Measurements from ENCODE around the gene BTBD2.
A peak's percentile ranks its signal among the peaks of the same experiment; 100 is the strongest.

BTBD2 gene

DNA sequence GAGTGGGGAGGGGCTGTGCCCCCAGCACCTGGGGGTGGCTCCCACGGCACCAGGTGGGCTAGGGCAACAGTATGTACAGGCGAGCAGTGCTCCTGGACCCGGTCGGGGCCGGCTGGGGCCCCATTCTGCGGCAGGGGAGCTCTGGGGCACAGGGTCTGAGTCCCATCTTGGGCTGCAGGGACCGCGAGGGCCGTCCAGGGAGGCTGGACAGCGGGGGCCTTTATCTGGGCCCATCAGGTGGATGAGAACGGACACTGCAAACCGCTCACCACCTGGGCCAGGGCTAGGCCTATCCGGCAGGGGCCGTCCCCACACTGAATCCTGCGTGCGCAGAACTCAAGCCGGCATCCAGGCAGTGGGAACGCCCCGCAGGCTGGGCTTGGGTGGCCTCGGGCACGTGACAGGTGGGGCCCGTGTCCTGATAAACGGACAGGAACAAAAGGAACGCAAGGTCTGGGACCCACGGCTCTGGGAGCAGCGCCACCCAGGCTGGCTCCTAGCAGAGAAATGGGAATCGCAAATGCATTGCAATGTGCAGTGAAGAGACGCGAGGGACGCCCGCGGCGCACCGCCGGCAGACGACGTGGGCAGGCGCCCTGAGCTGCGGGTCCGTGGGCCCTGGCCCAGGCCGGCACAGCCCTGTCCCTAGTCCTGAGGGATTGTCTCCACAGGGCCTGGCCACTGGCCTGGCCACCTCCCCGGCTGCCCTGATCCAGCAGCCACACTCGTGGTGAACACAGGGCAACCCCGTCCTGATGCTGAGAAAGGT is 29.7 kb downstream of the BTBD2 start:
- DNase-seq (ENCODE audit: low spot score): no peak

- DNase-seq (ENCODE audit: low spot score): no peak
Measured at GRCh38 chr19:1984357-1984756, 31.2 kb downstream of the BTBD2 start.

GRCh38 chr19:1981253-1981652 is 34.3 kb downstream of the BTBD2 start:
- no peak for DNase-seq (ENCODE audit: low spot score)

DNA sequence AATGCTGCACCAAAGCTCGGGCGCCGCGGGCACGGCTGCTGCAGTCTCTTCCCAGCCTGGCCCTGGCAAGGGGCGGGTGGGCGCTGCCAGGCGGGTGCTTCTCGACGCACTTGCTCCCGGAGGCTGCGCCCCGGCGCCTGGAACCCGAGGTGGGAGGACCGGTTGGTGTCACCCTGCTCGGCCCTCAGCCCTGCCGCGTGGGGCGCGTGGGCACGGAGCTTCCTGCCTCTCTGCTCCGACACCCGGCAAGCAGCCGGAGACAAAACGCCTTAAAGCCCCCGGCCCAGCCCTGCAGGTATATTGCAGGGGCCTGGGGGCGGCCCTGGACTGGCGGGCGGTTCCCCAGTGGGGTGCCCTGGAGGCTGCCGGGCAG is 34.7 kb downstream of the BTBD2 start:
- DNase-seq (ENCODE audit: low spot score): no peak

DNA sequence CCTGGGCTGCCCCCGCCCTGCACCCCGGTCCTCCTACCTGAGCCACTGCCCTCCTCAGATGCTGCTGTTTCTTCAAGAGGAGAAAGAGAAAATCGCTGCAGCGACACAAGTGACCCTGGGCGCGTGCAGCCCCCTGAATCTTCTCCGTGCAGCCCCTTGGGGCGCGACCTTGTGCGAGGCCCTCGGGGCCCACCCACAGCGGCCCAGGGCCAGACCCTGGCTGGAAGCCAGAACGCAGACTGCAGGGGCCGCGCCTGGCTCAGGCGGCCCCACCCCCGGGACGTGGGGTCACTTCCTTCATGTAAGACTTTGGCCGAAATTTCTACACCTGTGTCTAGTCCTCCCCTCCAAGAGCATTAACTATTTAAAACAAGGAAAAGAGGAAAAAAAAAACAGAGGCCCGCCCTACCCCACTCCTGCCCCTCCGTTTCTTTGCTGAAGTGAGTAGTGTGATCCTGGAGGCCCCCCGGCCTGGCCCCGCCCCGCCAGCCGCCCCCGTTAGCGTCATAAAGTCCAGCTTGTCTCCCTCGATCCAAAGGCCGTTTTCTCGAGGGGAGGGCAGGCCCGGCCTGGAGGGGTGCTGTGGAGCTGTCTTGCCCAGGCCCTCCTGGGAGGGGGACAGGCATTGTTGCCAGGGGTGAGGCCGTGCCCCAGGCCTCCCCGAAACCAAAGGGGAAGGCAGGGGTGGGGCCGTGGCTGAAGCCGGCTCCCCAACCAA is 35.3 kb downstream of the BTBD2 start:
- DNase-seq (ENCODE audit: low spot score): no peak

DNA sequence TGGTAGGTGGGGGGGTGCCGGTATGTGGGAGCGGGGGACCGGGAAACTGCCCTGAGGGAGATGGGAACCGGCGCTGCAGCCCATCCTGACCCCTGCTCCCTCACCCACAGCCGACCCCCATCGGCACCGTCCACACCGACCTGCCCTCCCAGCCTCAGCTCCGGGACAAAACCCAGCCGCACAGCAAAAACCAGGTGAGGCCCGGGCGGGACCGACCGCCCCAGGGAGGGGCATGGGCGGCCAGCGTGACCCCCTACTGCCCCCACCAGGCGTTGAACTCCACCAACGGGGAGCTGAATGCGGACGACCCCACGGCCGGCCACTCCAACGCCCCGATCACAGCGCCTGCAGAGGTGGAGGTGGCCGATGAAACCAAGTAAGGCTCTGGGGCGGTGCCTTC is 35.9 kb downstream of the BTBD2 start:
- no peak for DNase-seq (ENCODE audit: low spot score)

- no peak for DNase-seq (ENCODE audit: low spot score)
Measured at GRCh38 chr19:1979017-1979416, 36.5 kb downstream of the BTBD2 start.

- no peak for DNase-seq (ENCODE audit: low spot score)
Measured at GRCh38 chr19:1978346-1978894, 37.1 kb downstream of the BTBD2 start.

DNA sequence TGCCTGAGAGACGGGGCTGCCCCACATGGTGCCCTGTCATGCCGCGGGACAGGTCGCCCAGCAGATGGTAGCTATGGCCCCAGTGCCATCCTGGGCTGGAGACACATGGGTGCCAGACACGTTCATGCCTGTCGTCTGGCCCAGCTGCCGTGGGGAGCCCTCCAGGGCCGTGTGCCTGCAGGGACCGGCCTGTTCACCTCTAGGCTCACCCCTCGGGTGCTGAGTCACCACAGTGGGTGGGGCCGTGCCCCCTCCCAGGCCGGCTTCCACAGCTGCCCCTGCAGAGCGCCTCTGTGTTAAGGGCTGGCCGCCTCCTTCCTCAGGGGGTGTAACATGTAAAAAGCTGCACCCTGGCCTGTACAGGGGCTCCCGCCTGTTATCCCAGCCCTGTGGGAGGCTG is 38.4 kb downstream of the BTBD2 start:
- DNase-seq (ENCODE audit: low spot score): no peak

GRCh38 chr19:1975162-1975480 is 40.4 kb downstream of the BTBD2 start:
- no peak for DNase-seq (ENCODE audit: low spot score)

GRCh38 chr19:1974381-1975161 is 40.9 kb downstream of the BTBD2 start:
- no peak for DNase-seq (ENCODE audit: low spot score)

GRCh38 chr19:1970806-1971502 is 44.6 kb downstream of the BTBD2 start:
- DNase-seq (ENCODE audit: low spot score): no peak

- DNase-seq (ENCODE audit: low spot score): no peak
Measured at GRCh38 chr19:1970003-1970805, 45.3 kb downstream of the BTBD2 start.

DNA sequence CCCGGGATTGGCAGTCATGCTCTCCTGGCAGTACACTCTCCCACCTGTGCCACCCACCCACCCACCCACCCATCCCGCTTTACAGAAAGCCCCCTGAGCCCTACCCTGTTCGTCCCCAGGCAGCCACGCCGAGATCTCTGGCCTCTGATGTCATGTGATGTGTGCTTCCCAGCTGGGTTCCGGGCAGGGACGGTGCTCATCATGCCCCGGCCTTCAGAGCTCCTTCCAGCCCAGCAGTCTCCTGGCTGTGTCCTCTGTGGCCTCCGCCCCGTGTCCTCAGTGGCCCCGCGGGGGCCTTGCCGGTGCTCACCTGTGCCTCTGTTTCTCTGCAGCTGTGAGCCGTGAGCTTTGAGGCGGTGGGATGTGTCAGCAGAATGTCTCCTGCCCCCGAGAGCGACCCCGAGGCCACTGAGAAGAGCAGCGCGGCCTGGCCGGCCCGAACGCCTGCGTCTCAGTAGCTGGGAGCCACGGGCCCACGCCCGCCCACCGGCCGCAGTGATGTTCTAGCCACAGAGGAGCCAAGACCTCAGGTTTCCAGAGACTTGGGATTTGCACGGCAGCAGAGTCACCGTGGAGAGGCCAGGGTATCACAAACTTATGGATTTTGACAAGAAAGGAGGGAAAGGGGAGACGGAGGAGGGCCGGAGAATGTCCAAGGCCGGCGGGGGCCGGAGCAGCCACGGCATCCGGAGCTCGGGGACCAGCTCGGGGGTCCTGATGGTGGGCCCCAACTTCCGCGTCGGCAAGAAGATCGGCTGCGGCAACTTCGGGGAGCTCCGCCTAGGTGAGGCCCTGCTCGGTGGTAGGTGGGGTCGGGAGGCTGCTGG is 46.1 kb downstream of the BTBD2 start:
- no peak for DNase-seq (ENCODE audit: low spot score)

DNA sequence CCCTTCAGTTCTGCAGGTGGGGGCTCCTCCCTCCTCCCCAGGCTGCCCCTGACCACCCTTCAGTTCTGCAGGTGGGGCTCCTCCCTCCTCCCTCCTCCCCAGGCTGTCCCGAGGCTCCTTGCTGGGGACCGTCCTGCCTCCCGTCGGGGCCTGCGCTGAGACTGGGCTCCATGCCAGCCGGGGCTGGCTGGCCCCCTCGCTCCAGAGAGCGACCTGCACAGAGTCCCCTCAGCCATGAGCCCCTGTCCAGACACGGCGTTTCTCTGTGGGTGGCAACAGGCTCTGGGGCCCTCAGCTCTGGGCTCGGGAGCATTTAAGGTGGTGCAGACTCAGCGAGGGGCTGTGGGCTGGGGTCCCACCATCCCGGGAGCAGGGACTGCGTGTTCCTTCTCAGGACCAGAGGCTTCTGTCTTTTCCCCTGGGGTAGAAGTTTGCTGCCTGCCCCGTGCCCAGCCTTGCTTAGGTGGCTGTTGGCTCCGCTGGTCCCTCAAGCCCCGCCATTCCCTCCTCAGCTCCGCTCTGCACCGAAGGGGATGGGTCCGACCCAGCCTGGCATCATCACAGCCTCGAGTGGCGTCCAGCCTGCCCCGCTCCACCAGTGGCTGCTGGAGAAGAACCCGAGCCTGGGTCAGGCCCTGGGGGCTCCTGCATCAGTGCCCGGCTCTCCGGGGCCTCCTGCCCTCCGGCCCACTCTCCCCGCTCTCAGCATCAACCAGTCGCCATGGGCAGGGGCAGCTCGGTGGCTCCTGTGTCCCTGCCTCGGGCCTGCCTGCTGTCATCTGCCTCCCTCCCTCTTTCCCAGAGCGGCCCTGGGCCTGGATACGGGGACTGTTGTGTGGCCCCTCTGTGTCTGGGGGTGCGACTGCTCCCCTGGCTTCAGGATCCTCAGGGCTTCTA is 47.0 kb downstream of the BTBD2 start:
- no peak for DNase-seq (ENCODE audit: low spot score)

DNA sequence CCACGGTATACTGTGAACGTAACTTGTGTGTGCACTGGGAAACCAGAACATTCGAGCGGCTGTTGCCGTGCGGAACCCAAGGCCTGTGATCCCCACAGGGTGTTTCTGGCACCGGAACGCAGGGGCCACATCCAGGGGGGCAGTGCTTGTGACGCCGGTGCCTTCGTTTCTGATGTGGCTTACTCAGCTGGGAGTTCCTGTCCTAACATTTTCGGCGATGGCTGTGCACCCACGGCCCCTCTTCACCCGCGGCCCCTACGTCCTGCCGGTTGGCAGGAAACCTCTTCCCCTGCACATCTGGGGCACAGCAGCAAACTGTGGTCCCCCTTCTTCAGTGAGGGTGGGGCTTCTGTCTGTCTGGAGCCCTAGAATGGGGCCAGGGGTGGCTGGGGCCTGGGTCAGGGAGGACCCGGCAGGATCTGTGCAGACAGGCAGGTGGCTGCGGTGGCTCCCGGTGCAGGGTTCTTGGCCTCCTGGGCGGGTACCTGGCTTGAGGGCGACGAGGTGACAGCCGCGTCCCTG is 48.4 kb downstream of the BTBD2 start:
- DNase-seq (ENCODE audit: low spot score): no peak

DNA sequence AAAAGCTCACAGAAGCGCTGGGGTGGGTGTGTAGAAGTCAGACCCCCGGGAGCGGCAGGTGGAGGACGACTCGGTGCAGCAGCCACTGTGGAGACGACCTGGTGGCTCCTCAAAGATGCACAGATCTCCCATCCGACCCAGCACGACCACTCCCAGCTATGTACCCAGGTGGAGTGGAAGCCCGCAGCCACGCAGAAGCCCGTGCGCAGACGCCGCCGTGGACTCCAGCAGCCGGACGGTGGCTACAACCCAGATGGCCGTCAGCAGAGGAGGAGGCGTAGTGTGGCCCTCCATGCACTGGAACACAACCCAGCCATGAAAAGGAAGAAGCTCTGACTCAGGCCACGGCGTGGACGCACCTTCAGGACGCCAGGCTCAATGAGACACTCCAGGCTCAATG is 52.8 kb downstream of the BTBD2 start:
- DNase-seq (ENCODE audit: low spot score): no peak

DNA sequence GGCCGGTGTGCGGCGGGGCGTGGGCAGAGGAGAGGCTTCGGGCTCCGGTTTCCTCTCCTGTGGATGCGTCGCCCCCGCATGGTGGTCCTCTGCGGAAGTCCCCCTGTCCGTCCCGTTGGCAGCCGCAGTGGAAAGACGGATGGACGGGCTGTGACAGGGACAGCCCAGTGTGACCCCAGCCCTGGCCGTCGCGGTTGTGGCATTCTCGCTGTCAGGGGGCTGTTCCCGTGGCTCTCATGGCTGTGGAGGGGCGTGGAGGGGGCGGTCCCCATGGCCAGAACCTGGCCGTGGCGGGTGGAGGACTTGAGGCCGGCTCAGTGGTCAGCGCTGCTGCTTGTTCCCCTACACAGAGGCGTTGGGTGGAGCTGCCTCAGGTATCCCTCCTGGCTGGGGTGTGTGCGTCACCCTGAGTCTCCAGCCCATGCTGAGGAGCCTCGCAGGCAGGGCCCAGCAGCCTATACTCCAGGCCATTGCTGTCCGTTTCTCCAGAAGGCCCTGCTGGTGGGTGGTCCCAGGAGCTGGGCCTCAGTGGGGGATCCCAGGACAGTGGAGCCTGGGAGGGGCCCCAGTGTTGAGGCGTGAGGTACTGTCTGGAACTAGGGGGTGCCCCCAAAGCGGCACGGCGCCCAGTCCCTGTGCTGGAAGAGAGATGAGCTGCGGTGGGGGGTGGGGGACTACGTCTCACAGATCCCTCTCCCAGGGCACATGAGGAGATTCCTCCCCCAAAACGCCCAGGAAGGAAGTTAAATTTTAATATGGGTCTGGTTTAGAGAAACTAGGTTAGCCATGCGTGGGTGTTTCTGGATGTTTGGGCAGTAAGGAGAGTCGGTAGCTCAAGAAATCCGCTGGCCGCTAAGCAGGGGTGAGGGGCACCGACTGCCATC is 54.3 kb downstream of the BTBD2 start:
- peak; percentile 70 for DNase-seq (ENCODE audit: low spot score)
